Keratinocyte (primary cell): ENCODE measurements around the gene TMEM204. TPM values are rescaled to one million over a fixed set of nuclear protein-coding genes. Genes with fewer than 3 reads are reported as not detected.
A peak's percentile ranks its signal among the peaks of the same experiment; 100 is the strongest.

Source experiments
- DNase-seq: peaks from one replicate; pipeline ENCODE4 v3.0.0-alpha.2; 2011; ENCODE audit warnings: low read depth, missing footprints, low spot score
- FAIRE-seq: peaks from 2 replicates; lab custom pipeline; 2011; peaks lifted over from hg19 to GRCh38; lab: Jason Lieb, UNC
- H2AFZ ChIP-seq: 2 replicates; pipeline ENCODE4 v1.6.0; 2012; ENCODE audit warnings: low read length, control low read depth, inconsistent platforms; ENCODE audit not compliant: control insufficient read depth
- H3K27ac ChIP-seq: 2 replicates; pipeline ENCODE4 v1.5.1; 2011; ENCODE audit warnings: low read length; ENCODE audit not compliant: control insufficient read depth, insufficient read depth
- H3K27me3 ChIP-seq: 3 replicates; pipeline ENCODE4 v1.6.0; 2011; ENCODE audit warnings: low read length; ENCODE audit not compliant: control insufficient read depth, insufficient read depth; ENCODE audit errors: extremely low read depth
- H3K36me3 ChIP-seq, 2 experiments: 2 replicates in 1 of 2; 3 replicates in 1 of 2; pipeline ENCODE4 v1.5.1; 2011; ENCODE audit warnings: low read length in 2 of 2, mild to moderate bottlenecking in 1 of 2; ENCODE audit not compliant: control insufficient read depth in 2 of 2, insufficient read depth in 2 of 2; ENCODE audit errors: extremely low read depth in 1 of 2
- H3K4me1 ChIP-seq: 3 replicates; pipeline ENCODE4 v1.5.1; 2011; ENCODE audit warnings: low read length; ENCODE audit not compliant: control insufficient read depth, insufficient read depth; ENCODE audit errors: extremely low read depth
- H3K4me2 ChIP-seq: 3 replicates; pipeline ENCODE4 v1.6.0; 2011; ENCODE audit warnings: low read depth, low read length; ENCODE audit not compliant: control insufficient read depth, insufficient read depth; ENCODE audit errors: extremely low read depth
- H3K4me3 ChIP-seq, 3 experiments: fragments of 200-600 bp in 1 of 3; sonication (generic) in 1 of 3; 2 replicates in 2 of 3; 3 replicates in 1 of 3; pipeline ENCODE4 v1.5.1; 2011 to 2016; ENCODE audit warnings: low read length in 3 of 3, mild to moderate bottlenecking in 3 of 3, control low read depth in 2 of 3, inconsistent platforms in 1 of 3, low read depth in 1 of 3, mixed read lengths in 1 of 3, mixed run types in 1 of 3, moderate library complexity in 1 of 3; ENCODE audit not compliant: control insufficient read depth in 2 of 3, insufficient read depth in 2 of 3; ENCODE audit errors: extremely low read depth in 1 of 3
- H3K79me2 ChIP-seq: 2 replicates; pipeline ENCODE4 v1.6.0; 2012; ENCODE audit warnings: low read length; ENCODE audit not compliant: control insufficient read depth, insufficient read depth
- H3K9ac ChIP-seq: 3 replicates; pipeline ENCODE4 v1.6.0; 2011; ENCODE audit warnings: low read length; ENCODE audit not compliant: control insufficient read depth, insufficient read depth; ENCODE audit errors: extremely low read depth
- H3K9me1 ChIP-seq: 3 replicates; pipeline ENCODE4 v1.6.0; 2011; ENCODE audit warnings: low read length; ENCODE audit not compliant: control insufficient read depth, insufficient read depth; ENCODE audit errors: extremely low read depth
- H3K9me3 ChIP-seq: 2 replicates; pipeline ENCODE4 v1.5.1; 2012; ENCODE audit warnings: low read depth, low read length; ENCODE audit not compliant: control insufficient read depth
- H4K20me1 ChIP-seq: 3 replicates; pipeline ENCODE4 v1.6.0; 2011; ENCODE audit warnings: low read length; ENCODE audit not compliant: control insufficient read depth, insufficient read depth; ENCODE audit errors: extremely low read depth
- EZH2 ChIP-seq: IDR thresholded peaks from one replicate; pipeline ENCODE4 v1.6.1; 2012; ENCODE audit warnings: inconsistent platforms, mild to moderate bottlenecking, low read length, moderate library complexity
- dilution Hi-C: fragments of 300-500 bp; cut with MboI; formaldehyde crosslinking; loops from one replicate; pipeline ENCODE4 v1.7.0; 2020; ENCODE audit warnings: low sequenced_read_pairs; ENCODE audit not compliant: extremely low pct_ligation_motif_present
- polyA plus RNA-seq, 5 experiments: library from polyadenylated mRNA; depleted of rRNA in 3 of 5; stranded (reverse) in 3 of 5; stranded (forward) in 1 of 5; unstranded in 1 of 5; fragments of >200 nt; gene quantifications; 1 replicate in 1 of 5; 2 replicates in 3 of 5; 3 replicates in 1 of 5; pipeline versions ENCODE4 v1.2.1 to v1.2.3, GENCODE V29; 2011 to 2012; ENCODE audit warnings: missing spikeins in 2 of 5, low read depth in 1 of 5, low replicate concordance in 1 of 5
- TF ChIP-seq, protein P1 (sequence below), 3 experiments: IDR thresholded peaks in 1 of 3; conservative IDR thresholded peaks in 1 of 3; optimal IDR thresholded peaks in 1 of 3; 2 replicates in 2 of 3; 3 replicates in 1 of 3; pipeline versions ENCODE3 to v1.5.1; 2011; ENCODE audit warnings: low read length in 3 of 3, mild to moderate bottlenecking in 3 of 3, moderate library complexity in 2 of 3, control low read depth in 1 of 3, inconsistent platforms in 1 of 3; ENCODE audit not compliant: insufficient read depth in 2 of 3; ENCODE audit errors: extremely low read depth in 1 of 3

Gene TMEM204
- polyA plus RNA-seq, 1 donor (not counting 4 experiments of a cell fraction or from before 2014, with no cell fraction given): 1.0 TPM

DNA sequence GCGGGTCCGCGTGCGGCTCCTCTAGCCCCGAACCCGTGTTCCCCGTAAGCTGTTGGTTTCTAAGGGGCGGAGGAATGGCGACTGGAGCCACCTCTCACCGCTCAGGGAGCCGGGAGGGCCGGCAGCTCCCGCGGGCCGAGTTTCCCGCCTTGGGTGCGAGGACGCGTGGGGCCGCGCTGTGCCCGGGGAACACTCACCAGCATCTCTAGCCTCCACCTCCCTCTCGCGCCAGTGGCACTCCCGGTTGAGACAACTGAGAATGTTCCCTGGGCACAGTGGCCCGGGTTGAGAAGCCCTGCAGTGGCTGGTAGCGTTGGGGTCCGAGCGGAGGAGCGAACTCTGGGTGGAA, 39.7 kb upstream of the TMEM204 start:
- no peaks in the 10 kb centered on the region for H3K27me3 ChIP-seq
- peak overlapping the region; percentile 67 to 85 (median 77) for H3K4me3 ChIP-seq
- peaks cover 19% of the 10 kb centered on the region for H3K4me1 ChIP-seq
- H3K9me1 ChIP-seq: no peaks in the 10 kb centered on the region
- peak overlapping the region; percentile 49 for H2AFZ ChIP-seq
- dilution Hi-C loops: no loop called here
- peak overlapping the region; percentile 81 for H3K4me2 ChIP-seq
- H3K36me3 ChIP-seq: peaks cover 2 to 4% of the 10 kb centered on the region in 2 experiments
- H3K79me2 ChIP-seq: peaks cover 30% of the 10 kb centered on the region
- DNase-seq: no peak
- H4K20me1 ChIP-seq: no peaks in the 10 kb centered on the region
- H3K9ac ChIP-seq: peak overlapping the region; percentile 86
- FAIRE-seq: no peak
- TF ChIP-seq, protein P1, sequence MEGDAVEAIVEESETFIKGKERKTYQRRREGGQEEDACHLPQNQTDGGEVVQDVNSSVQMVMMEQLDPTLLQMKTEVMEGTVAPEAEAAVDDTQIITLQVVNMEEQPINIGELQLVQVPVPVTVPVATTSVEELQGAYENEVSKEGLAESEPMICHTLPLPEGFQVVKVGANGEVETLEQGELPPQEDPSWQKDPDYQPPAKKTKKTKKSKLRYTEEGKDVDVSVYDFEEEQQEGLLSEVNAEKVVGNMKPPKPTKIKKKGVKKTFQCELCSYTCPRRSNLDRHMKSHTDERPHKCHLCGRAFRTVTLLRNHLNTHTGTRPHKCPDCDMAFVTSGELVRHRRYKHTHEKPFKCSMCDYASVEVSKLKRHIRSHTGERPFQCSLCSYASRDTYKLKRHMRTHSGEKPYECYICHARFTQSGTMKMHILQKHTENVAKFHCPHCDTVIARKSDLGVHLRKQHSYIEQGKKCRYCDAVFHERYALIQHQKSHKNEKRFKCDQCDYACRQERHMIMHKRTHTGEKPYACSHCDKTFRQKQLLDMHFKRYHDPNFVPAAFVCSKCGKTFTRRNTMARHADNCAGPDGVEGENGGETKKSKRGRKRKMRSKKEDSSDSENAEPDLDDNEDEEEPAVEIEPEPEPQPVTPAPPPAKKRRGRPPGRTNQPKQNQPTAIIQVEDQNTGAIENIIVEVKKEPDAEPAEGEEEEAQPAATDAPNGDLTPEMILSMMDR (optimal IDR thresholded peaks at IDR 0.05 in 1 of 3, IDR thresholded peaks at IDR 0.05 in 1 of 3, conservative IDR thresholded peaks at IDR 0.05 in 1 of 3; ENCODE audit: extremely low read depth in 1 of 3, insufficient read depth in 2 of 3, low read length in 3 of 3): no peak
- TF ChIP-seq EZH2: no peak
- no peaks in the 10 kb centered on the region for H3K9me3 ChIP-seq
- peak overlapping the region; percentile 84 for H3K27ac ChIP-seq

DNA sequence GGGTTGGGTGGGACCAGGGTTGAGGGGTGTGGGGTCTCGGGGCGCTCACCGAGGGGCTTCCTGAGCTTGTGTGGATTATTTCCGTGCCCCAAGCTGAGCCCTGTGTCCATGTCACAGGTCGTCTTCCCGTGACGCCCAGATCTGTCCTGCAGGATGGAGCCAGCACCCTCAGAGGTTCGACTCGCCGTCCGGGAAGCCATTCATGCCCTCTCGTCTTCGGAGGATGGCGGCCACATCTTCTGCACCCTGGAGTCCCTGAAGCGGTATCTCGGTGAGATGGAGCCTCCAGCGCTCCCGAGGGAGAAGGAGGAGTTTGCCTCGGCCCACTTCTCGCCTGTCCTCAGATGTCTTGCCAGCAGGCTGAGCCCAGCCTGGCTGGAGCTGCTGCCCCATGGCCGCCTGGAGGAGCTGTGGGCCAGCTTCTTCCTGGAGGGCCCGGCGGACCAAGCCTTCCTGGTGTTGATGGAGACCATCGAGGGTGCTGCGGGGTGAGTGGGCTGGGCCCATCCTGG, 39.3 kb upstream of the TMEM204 start:
- Histone ChIP-seq H3K4me3 (peak overlapping the region; percentile 67 to 85 (median 77)), H3K79me2 (peaks cover 30% of the 10 kb centered on the region), H3K4me1 (peaks cover 19% of the 10 kb centered on the region), H3K4me2 (peak overlapping the region; percentile 81), H3K9me1 (no peaks in the 10 kb centered on the region), H3K9me3 (no peaks in the 10 kb centered on the region), H4K20me1 (no peaks in the 10 kb centered on the region), H3K27me3 (no peaks in the 10 kb centered on the region), H3K9ac (peak overlapping the region; percentile 86), H2AFZ (peak overlapping the region; percentile 49), H3K36me3 (peaks cover 2 to 4% of the 10 kb centered on the region in 2 experiments), H3K27ac (no peak overlapping the region)
- DNase-seq (no peak), FAIRE-seq (peak; percentile 23)
- TF ChIP-seq EZH2: no peak
- TF ChIP-seq, protein P1 (optimal IDR thresholded peaks at IDR 0.05 in 1 of 3, IDR thresholded peaks at IDR 0.05 in 1 of 3, conservative IDR thresholded peaks at IDR 0.05 in 1 of 3; ENCODE audit: extremely low read depth in 1 of 3, insufficient read depth in 2 of 3, low read length in 3 of 3): peak; percentile 43 to 70 (median 67)
- dilution Hi-C loops: no loop called here
